HG03039 (cell line): ENCODE results near the gene FAM118A.
"Not testable (repeated sequence)": the region's sequence is repeated elsewhere in the genome, so short reads cannot be mapped to it uniquely, and the experiment has no call there.

Source experiments
- ATAC-seq: cut with Tn5 transposase; IDR thresholded peaks from one replicate; pipeline ENCODE4 v1.9.1; 2021; ENCODE audit warnings: mild to moderate bottlenecking, moderate library complexity; ENCODE audit not compliant: unreplicated experiment

The FAM118A gene

DNA sequence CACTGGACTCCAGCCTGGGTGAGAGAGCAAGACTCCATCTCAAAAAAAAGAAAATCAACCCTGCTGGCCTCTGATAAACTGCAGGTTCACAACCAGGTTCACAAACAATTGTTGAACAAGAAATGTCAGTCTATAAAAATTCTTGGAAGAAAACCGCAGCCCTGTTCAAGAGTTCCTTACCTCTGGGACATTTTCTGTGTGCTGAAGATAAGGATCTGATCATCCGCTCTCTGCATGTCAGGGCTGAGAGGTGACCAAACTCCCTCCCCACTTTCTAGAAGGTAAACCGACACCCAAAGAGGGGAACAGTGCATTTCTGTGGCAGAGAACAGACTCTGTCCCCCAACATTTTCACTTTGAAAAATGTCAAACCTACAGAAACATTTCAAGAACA is 29.1 kb upstream of the FAM118A start:
- ATAC-seq, result no peak

DNA sequence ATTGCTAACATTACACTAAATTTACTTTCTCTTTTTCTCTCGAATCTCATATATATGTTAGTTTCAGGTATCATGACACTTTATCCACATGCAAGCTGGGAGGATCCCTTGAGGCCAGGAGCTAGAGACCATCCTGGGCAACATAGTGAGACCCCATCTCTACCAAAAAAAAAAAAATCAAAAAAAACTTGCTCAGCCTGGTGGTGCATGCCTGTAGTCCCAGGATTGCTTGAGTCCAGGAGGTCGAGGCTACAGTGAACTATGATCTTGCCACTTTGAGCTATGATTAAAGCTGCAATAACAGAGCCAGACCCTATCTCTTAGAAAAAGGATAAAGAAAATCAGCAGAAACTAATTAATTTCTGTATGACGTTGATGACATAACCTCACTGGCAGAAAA is 28.7 kb upstream of the FAM118A start:
- ATAC-seq, result no peak

DNA sequence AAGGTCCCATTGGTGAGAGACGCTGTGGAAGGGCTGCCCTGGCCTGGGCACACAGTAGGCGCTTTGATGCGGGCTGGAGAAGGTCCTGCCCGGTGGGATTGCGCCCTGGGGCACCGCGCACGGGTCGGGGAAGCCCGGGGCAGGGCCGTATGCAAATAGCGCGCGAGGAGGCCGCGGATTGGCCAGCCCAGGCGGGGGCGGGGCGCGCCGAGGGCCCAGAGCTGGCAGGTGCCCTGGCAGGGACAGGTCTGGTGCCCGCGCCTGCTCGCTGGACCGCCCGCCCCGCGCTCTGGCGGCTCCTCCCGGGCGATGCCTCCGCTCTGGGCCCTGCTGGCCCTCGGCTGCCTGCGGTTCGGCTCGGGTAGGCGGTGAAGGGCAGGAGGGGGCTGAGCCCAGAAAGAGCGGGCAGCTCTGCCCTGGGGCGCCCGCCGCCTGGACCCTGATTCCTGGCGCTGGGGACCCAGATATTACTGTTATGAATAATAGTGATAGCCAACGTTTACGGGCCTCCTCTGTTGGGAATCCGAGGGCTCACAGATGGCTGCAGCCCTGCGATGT is 24.9 kb upstream of the FAM118A start, which contains the start of gene UPK3A:
Gene UPK3A (plus strand): TSS at position 245 of the 558 bp plus-strand sequence. CDS start 65 bp downstream, at position 310.
- ATAC-seq, result no peak

DNA sequence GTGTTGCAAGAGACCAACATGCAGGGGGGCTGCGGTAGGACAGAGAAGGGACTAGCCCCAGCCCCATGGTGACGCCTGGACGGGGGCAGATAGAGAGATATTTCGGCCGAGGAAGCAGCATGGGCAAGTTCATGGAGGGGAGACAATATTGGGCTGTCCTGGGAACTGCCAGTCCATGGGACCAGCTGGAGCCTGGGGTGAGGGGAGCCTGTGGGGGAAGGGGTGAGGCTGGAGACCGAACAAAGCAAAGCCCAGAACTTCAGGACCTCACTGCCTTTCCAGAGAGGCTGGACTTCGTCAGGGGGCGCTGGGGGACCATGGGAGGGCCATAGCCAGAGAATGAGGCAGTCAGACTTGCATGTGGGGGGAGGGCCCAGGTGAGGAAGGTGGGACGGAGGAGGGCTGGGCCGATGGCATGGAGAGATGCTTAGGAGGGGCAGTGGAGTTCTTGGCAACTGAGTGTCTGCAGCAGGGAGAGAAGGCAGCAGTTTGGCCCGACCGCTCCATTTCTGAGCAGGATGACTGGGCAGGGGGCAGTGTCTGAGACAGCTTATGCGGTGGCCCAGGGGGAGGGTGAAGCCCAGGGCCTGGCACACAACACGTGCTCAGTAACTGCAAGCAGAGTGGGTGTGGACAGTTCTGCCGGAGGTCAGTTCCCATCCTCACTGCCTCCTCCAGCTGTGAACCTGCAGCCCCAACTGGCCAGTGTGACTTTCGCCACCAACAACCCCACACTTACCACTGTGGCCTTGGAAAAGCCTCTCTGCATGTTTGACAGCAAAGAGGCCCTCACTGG is 24.3 kb upstream of the FAM118A start:
- ATAC-seq, result no peak

DNA sequence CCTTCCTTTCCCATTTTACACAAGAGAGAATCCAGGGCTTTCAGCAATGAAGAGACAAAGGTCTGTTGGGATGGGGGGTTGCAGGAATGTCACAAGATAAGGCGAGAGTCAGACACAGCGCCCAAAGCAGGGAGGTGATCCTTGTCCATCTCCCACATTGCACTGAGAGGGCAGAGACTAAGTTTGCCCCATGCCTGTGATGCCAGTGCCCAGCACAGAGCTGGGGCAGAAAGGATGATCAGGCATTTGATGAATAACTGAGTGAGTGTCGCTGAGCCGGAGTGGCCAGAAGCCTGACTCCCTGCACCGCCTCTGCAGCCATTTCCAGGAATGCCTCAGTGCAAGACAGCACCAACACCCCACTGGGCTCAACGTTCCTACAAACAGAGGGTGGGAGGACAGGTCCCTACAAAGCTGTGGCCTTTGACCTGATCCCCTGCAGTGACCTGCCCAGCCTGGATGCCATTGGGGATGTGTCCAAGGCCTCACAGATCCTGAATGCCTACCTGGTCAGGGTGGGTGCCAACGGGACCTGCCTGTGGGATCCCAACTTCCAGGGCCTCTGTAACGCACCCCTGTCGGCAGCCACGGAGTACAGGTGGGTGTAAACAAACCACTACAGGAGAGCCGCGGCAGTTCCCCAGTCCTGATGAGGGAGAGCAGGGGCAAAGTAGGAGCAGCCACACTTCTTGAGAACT is 22.7 kb upstream of the FAM118A start:
- ATAC-seq, result no peak

DNA sequence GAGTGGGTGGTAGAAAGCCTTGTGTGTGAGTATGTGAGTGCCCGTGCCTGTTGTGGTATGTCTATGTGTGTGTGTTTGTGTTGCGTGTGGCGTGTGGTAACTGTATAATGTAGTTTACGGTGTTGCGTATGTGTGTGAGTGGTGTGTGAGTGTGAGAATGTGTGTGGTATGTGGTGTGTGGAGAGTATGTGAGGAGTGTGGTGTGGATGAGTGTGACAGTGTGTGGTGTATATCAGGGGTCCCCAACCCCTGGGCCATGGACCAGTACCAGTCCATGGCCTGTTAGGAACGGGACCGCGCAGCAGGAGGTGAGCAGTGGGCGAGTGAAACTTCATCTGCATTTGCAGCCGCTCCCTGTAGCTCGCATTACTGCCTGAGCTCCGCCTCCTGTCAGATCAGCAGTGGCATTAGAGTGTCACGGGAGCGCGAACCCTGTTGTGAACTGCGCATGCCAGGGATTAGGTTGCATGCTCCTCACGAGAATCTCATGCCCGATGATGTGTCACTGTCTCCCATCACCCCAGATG is 19.3 kb upstream of the FAM118A start:
- no peak for ATAC-seq

DNA sequence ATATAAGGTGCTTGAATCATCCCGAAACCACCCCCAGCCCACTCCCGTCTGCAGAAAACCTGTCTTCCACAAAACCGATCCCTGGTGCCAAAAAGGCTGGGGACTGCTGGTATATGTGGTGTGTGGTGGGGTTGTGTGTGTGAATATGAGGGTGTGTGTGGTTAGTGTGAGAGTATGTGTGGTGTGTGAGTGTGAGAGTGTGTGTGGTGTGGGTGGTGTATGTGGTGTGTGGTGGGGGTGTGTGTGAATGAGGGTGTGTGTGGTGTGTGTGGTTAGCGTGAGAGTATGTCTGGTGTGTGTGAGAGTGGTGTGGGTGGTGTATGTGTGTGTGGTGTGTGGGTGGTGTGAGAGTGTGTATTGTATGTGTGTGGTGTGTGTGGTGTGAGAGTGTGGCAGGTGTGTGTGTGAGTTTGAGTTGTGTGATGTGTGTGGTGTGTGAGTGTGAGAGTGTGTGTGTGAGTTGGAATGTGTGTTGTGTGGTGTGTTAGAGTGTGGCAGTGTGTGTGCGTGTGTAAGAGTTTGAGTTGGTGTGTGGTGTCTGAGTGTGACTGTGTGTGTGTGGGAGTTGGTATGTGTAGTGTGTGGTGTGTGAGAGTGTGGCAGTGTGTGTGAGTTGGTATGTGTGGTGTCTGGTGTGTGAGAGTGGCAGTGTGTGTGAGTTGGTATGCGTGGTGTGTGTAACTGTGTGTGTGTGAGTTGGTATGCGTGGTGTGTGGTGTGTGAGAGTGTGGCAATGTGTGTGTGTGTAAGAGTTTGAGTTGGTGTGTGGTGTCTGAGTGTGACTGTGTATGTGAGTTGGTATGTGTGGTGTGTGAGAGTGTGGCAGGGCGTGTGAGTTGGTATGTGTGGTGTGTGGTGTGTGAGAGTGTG is 18.4 kb upstream of the FAM118A start:
- ATAC-seq, result no peak

DNA sequence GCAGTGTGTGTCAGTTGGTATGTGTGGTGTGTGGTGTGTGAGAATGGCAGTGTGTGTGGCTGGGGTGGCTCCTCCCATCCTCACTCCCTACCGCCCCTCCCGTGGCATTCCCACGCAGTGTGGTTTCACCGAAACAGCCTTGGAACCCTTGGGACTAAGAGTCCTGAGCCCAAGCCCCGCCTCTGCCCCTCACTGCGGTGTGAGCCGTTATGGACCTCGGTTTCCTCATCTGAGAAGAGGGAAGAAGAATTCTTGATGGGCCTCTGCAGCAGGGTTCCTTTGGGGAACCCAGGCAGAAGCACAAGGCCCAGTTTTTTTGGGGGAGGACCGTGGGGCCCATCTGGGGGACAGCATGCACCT is 17.8 kb upstream of the FAM118A start:
- no peak for ATAC-seq

DNA sequence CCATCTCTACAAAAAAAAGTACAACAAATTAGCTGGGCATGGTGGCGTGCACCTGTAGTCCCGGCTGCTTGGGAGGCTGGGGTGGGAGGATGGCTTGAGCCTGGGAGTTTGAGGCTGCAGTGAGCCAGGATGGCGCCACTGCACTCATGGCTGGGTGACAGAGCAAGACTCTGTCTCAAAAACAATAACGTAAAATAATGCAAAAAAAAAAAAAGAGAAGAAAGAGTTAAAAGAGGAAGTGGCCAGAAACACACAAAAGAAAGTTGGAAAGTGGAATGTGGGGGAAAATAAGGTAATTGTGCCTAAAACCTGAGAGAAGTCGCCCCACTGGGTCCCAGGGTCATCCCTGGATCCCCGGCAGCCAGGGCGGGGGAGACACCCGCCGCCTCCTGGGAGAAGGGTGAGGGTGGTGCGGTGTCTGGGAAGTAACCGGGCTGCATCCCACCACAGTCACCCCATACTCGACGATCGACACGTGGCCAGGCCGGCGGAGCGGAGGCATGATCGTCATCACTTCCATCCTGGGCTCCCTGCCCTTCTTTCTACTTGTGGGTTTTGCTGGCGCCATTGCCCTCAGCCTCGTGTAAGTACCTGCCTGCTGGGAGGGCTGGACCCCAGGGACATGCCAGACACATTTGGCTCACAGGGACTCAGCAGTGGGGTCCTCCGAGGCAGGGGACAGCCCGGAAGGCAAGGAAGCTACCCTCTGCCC is 16.8 kb upstream of the FAM118A start:
- ATAC-seq, result no peak

DNA sequence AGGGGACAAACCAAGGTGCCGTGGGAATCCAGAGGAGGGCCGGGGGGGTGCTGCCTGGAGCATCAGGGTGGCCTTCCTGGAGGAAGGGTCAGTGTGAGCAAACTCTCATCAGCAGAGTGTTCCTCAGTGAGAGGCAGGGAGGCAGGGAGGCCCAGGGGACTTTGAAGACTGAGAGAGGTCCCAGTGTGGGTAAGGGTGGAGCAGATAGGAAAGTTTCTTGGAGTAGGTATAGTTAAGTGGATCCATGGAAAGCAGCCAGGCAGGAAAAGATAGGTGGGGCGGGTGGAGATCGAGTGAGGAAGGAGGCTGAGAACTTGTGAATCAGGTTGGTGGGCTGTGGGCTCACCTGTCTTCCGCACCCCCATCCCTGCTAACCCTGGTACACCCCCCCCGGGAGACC is 15.7 kb upstream of the FAM118A start:
- ATAC-seq, result no peak

DNA sequence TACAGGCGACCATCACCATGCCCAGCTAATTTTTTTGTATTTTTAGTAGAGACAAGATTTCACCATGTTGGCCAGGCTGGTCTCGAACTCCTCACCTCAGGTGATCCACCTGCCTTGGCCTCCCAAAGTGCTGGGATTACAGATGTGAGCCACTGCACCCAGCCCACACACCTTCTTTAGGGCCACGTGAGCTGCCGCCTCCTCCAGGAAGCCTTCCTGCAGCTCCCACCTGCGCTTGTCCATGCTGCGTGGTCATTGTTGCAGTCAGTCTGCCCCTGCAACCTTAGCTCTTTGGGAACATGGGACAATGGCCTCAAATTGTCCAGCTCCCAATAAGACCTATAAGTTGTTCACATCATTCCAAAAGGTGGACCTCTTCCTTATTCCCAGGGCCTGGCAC is 14.7 kb upstream of the FAM118A start:
- ATAC-seq, result not testable (repeated sequence)

DNA sequence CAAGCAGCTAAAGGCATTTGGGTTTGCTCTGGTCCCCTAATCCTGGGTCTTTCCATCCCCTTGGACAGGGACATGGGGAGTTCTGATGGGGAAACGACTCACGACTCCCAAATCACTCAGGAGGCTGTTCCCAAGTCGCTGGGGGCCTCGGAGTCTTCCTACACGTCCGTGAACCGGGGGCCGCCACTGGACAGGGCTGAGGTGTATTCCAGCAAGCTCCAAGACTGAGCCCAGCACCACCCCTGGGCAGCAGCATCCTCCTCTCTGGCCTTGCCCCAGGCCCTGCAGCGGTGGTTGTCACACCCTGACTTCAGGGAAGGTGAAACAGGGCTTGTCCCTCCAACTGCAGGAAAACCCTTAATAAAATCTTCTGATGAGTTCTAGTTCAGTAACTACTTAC is 14.2 kb upstream of the FAM118A start:
- ATAC-seq, result no peak

DNA sequence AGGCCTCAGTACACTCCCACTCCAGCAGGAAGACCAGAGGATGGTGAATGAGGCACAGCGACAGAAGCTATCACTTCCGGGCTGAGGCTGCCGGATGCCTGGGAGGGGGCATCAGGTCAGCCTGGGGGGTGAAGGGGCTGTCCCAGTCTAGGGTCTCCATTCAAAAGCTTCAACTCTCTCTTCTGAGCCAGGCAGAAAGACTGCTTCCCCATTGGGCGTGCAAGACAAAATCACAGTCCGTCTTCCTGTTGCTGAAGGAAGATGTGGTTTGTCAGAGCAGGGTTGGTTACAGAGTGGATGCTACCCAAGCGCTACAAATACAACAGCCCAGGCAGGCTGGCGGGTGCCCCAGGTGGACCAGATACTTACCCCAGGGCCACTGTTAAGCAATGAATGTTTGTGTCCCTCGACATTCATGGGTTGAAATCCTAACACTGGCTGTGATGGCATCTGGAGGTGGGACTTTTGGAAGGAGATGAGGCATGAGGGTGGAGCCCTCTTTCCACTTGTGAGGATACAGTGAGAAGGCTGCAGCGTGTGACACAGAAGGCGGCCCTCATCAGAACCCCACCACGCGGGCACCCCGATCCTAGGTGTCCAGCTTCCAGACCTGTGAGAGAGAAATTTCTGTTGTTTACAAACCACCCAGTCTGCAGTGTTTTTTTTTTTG is 13.0 kb upstream of the FAM118A start:
- no peak for ATAC-seq

DNA sequence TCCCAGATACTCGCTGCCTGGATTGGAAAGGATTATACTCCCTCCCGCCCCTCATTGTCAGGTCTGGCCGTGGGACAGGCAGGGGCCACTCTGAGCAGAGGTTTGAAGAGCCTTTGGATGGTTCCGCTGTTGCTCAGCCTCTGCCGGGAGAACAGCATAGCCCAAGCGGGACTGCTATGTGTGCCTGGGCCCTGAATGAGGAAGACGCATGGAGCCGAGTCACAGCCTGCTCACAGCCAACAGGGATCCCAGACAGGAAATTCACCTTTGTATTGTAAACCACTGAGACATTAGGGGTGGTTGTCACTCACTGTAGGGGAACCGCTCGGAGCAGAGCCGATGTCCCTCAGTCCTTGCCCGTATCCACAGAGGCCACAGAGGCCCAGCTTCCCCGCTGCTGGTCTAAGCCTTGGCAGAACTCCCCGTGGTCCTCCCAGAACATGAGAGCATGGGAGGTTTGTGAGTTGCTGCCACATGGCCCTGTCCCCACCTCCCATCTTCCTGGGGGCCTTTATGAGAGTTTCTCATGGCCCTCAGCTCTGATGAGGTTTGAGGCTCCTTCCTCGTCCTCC is 10.7 kb upstream of the FAM118A start:
- no peak for ATAC-seq

DNA sequence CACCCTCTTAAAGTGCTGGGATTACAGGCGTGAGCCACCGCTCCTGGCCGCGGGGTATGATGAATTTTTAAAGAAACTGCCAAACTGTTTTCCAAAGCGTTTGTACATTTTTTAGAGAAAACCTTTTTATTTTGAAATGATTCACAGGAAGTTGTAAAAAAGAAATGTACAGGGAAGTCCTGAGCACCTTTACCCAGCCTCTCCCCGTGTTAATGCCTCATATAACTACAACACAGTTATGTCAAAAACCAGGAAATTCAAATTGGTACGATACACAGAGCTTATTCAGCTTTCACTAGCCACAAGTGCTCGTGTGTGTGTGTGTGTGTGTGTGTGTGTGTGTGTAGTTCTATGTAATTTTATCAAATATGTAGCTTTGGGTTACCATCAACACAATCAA is 7.0 kb upstream of the FAM118A start:
- ATAC-seq, result no peak

DNA sequence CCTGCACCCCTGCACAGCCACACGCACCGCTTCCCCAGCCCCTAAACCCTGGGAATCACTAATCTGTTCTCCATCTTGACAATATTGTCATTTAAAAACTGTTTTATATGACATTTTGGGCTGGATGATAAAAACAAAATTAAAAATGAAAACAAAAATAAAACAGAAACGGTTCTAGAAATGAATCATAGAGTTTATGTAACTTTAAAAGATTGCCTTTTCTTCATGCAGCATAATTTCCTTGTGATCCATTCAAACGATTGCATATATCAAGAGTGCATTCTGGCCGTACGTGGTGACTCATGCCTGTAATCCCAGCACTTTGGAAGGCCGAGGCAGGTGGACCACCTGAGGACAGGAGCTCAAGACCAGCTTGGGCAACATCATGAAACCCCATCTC is 6.6 kb upstream of the FAM118A start:
- no peak for ATAC-seq

DNA sequence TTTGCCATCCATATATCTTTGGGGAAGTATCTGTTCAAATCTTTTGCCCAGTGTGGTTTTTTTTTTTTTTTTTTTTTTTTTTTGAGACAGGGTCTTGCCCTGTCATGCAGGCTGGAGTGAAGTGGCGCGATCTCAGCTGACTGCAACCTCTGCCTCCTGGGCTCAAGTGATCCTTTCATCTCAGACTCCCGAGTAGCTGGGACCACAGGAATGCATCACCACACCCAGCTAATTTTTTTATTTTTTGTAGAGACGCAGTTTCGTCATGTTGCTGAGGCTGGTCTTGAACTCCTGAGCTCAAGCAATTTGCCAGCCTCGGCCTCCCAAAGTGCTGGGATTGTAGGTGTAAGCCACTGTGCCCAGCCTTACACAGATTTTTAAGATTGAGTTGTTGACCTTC is 4.8 kb upstream of the FAM118A start:
- no peak for ATAC-seq

DNA sequence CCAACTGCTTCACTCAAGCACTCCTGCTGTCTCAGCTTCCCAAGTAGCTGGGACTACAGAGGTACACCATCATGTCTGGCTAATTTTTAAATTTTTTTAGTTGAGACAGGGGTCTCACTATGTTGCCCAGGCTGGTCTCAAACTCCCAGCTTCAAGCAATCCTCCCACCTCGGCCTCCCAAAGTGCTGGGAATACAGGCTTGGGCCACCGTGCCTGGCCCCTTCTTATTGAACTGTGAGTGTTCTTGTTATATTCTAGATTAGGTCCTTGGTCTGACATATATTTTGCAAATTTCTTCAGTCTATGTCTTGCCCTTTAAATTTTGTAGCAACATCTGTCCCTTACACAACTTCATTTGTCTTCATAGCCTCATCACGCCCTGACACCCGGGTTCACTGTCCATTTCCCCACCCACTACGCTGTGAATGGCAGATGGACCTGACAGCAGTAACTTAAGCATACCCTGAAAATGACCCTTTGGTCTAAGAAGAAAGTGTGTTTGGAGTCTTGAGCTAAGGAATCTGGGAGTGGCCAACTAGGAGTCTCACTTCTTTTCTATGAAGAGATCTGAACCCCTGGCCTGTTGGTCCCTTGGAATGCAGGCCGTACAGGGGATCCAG is 4.2 kb upstream of the FAM118A start:
- no peak for ATAC-seq

DNA sequence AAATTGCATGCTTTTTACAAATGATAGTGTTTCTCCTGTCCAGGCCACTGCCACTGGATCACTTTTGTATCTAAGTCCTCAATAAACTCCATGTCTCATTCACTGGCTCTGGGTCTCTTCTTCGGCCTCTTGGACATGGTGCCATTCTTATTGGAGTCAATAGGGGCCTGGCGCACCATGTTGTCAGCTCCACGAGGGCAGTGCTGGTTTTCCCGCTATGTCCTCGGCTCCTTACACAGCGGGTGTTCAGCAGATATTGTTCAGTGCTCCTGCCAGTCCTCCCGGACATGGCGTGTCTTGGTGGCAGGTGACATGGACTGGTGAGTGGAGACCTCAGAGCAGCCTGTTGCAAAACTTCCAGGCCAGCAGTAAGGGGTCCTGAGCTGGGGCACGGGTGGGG is 3.6 kb upstream of the FAM118A start:
- ATAC-seq, result no peak
